Prostate gland (tissue), 2 donors: ENCODE data around the gene VMO1. TPM values are rescaled to one million over a fixed set of nuclear protein-coding genes. Genes with fewer than 3 reads are reported as not detected.

Source experiments
- DNase-seq: peaks from one replicate; pipeline ENCODE4 v3.0.0-alpha.2; 2019; ENCODE audit warnings: low spot score
- H3K27ac ChIP-seq, 2 donors: fragments of 200-600 bp; sonication (generic); 2 replicates each; pipeline ENCODE4 v1.5.1; 2017 to 2019
- H3K27me3 ChIP-seq: fragments of 200-600 bp; sonication (generic); replicated peaks from 2 replicates; pipeline ENCODE4 v1.5.1; 2019; ENCODE audit not compliant: insufficient read depth
- H3K36me3 ChIP-seq, 2 donors: fragments of 200-600 bp; sonication (generic); 1 replicate in 1 of 2; 2 replicates in 1 of 2; pipeline versions ENCODE4 v1.5.1 to v1.8.1; 2017 to 2019
- H3K4me1 ChIP-seq: fragments of 200-600 bp; sonication (generic); replicated peaks from 2 replicates; pipeline ENCODE4 v1.5.1; 2019
- H3K4me3 ChIP-seq, 2 donors: fragments of 200-600 bp; sonication (generic); 2 replicates each; pipeline ENCODE4 v1.5.1; 2017 to 2019
- H3K9me3 ChIP-seq: fragments of 200-600 bp; sonication (generic); 2 replicates; pipeline ENCODE4 v1.5.1; 2017
- CTCF ChIP-seq, 4 experiments: fragments of 200-600 bp in 2 of 4; fragments of 450-650 bp in 2 of 4; sonication (generic) in 2 of 4; IDR thresholded peaks; 1 replicate in 3 of 4; 2 replicates in 1 of 4; pipeline ENCODE4 v1.5.1; 2016 to 2019; ENCODE audit warnings: antibody characterized with exemption in 4 of 4, mild to moderate bottlenecking in 2 of 4, moderate library complexity in 2 of 4
- POLR2A ChIP-seq: fragments of 450-650 bp; IDR thresholded peaks from one replicate; pipeline ENCODE4 v1.6.1; 2016; ENCODE audit warnings: antibody characterized with exemption, mild to moderate bottlenecking
- POLR2AphosphoS5 ChIP-seq: sonication (generic); formaldehyde crosslinking; IDR thresholded peaks from one replicate; pipeline ENCODE4 v1.6.1; 2017; ENCODE audit warnings: antibody characterized with exemption
- WGBS: methylation state at CpG from one replicate; pipeline ENCODE4 v1.1.5; 2018; 5-methylcytosine and 5-hydroxymethylcytosine counted together
- intact Hi-C: fragments of 100-400 bp; cut with DNase I; formaldehyde crosslinking; loops from one replicate; pipeline ENCODE4 v1.14.2; 2022
- total RNA-seq, 2 donors: library from RNA; depleted of rRNA; stranded (reverse); fragments of >200 nt; gene quantifications; one replicate each; pipeline ENCODE4 v1.1.0, GENCODE V29; 2016

Gene VMO1
- total RNA-seq, 2 donors from 2014 or later = 2.6 TPM; not detected in 1

GRCh38 chr17:4748686-4749085 is 37.5 kb downstream of the VMO1 start:
- Histone ChIP-seq H3K36me3 (no peaks in the 10 kb centered on the region), H3K9me3 (no peaks in the 10 kb centered on the region), H3K4me1 (no peaks in the 10 kb centered on the region), H3K4me3 (no peak overlapping the region), H3K27me3 (no peaks in the 10 kb centered on the region), H3K27ac (no peak overlapping the region)
- DNase-seq = no peak
- WGBS = 39% methylated on average over 4 of the region's 4 CpGs
- TF ChIP-seq POLR2A (no peak), POLR2AphosphoS5 (no peak), CTCF (IDR thresholded peaks at IDR 0.05) (no peak)
- intact Hi-C loops = no loop called here

GRCh38 chr17:4747847-4748246 is 38.3 kb downstream of the VMO1 start:
- 56% methylated on average over 5 of the region's 5 CpGs for WGBS
- Histone ChIP-seq H3K27me3 (no peaks in the 10 kb centered on the region), H3K4me3 (no peak overlapping the region), H3K9me3 (no peaks in the 10 kb centered on the region), H3K27ac (no peak overlapping the region), H3K36me3 (no peaks in the 10 kb centered on the region), H3K4me1 (no peaks in the 10 kb centered on the region)
- DNase-seq = no peak
- intact Hi-C loops = no loop called here
- TF ChIP-seq POLR2A = no peak
- TF ChIP-seq POLR2AphosphoS5 = no peak

- DNase-seq = no peak
- H3K9me3 ChIP-seq = no peaks in the 10 kb centered on the region
- H3K36me3 ChIP-seq = no peaks in the 10 kb centered on the region
- intact Hi-C loops = no loop called here
- H3K4me3 ChIP-seq = no peak overlapping the region
- H3K27ac ChIP-seq = no peak overlapping the region
- H3K4me1 ChIP-seq = no peaks in the 10 kb centered on the region
- WGBS = 10% methylated on average over 38 of the region's 51 CpGs
- H3K27me3 ChIP-seq = no peaks in the 10 kb centered on the region
- TF ChIP-seq POLR2A (no peak), POLR2AphosphoS5 (no peak), CTCF (IDR thresholded peaks at IDR 0.05) (no peak)
Observed at GRCh38 chr17:4744999-4745969, 40.9 kb downstream of the VMO1 start.

GRCh38 chr17:4743898-4744297 is 42.3 kb downstream of the VMO1 start:
- intact Hi-C loops = no loop called here
- Histone ChIP-seq H3K27me3 (no peaks in the 10 kb centered on the region), H3K27ac (no peak overlapping the region), H3K36me3 (no peaks in the 10 kb centered on the region), H3K4me3 (no peak overlapping the region), H3K9me3 (no peaks in the 10 kb centered on the region), H3K4me1 (no peaks in the 10 kb centered on the region)
- TF ChIP-seq POLR2A (no peak), CTCF (IDR thresholded peaks at IDR 0.05) (no peak), POLR2AphosphoS5 (no peak)
- DNase-seq = no peak
- WGBS = 88% methylated on average over 9 of the region's 9 CpGs

GRCh38 chr17:4743216-4743615 is 42.9 kb downstream of the VMO1 start:
- Histone ChIP-seq H3K9me3 (no peaks in the 10 kb centered on the region), H3K27me3 (no peaks in the 10 kb centered on the region), H3K4me1 (no peaks in the 10 kb centered on the region), H3K4me3 (no peak overlapping the region), H3K36me3 (no peaks in the 10 kb centered on the region), H3K27ac (no peak overlapping the region)
- WGBS = 95% methylated on average over 8 of the region's 8 CpGs
- TF ChIP-seq CTCF (IDR thresholded peaks at IDR 0.05) (no peak), POLR2A (no peak)
- DNase-seq = no peak
- intact Hi-C loops = no loop called here
